ENCODE results near the gene TRPC4AP. TPM values are rescaled to one million over a fixed set of nuclear protein-coding genes. Genes with fewer than 3 reads are reported as not detected.

Gene TRPC4AP
- total RNA-seq, 4 donors from 2014 or later = 58.4 to 67.4 (median 63.5) TPM

DNA sequence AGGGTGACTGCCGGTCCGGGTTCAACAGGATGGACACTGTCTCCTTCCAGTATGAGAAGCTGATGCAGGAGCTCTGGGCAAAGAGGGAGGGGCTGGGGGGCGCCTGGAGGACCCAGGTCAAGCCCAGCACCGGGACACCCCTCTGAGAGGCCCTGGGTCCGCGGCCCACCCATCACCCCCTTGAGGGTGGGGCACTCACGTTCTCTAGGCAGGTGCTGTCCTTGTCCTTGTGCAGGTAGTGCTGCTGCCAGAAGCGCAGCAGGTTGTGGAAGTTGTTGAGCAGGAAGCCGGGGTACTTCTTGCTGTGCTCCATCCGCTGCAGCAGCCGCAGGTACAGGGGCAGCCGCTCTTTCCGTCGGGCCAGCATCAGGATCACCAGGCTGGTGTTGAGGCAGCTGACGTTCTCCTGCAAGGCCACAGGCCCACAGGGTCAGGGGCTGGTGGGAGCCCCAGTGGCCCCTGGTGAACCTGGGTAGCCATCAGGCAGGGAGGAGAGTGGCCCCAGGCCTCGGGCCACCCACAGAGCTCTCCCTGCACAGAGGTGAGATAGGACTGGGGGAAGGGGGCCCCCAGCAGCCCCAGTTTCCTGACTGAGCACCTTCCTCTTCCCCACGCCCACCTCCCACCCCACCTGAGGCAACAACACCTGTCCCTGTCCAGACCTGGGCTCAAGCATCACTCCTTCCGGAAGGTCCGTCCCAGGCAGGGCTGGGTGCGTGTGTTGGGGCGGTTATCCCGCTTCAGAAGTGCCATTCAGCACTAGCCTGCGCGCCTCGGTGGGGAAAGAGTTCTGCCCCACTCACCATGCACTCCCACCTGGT, 89.2 kb downstream of the TRPC4AP start:
- TF ChIP-seq CTCF (IDR thresholded peaks at IDR 0.05 in 4 of 5, conservative IDR thresholded peaks at IDR 0.05 in 1 of 5) = no peak
- TF ChIP-seq POLR2A (IDR thresholded peaks at IDR 0.05) = no peak
- peaks cover 9 to 12% of the 10 kb centered on the region in 2 donors for H3K4me1 ChIP-seq
- H3K9me3 ChIP-seq = no peaks in the 10 kb centered on the region
- in situ Hi-C loops (cut with MboI; ENCODE audit: low sequenced_read_pairs in 4 of 4) = no loop called here
- DNase-seq (peak in 1 of 2 donors; percentile 12), ATAC-seq (no peak)
- H3K4me3 ChIP-seq = no peak overlapping the region
- peaks cover 0 to 73% of the 10 kb centered on the region in 2 donors for H3K36me3 ChIP-seq
- H3K27ac ChIP-seq = peak overlapping the region; percentile 34 to 91 (median 68)
- intact Hi-C loops (cut with DNase I; ENCODE audit: low total_unique reads) = no loop called here
- H3K27me3 ChIP-seq = no peaks in the 10 kb centered on the region

GRCh38 chr20:35002426-35003210, 90.0 kb downstream of the TRPC4AP start:
- no peak for ATAC-seq
- Histone ChIP-seq H3K9me3 (no peaks in the 10 kb centered on the region), H3K36me3 (peaks cover 0 to 69% of the 10 kb centered on the region in 2 donors), H3K4me1 (peaks cover 13% of the 10 kb centered on the region in 2 donors), H3K27ac (peak overlapping the region; percentile 34 to 91 (median 68)), H3K27me3 (no peaks in the 10 kb centered on the region), H3K4me3 (no peak overlapping the region)
- intact Hi-C loops (cut with DNase I; ENCODE audit: low total_unique reads) (no loop called here), in situ Hi-C loops (cut with MboI; ENCODE audit: low sequenced_read_pairs in 4 of 4) (no loop called here)
- DNase-seq = peak in 1 of 2 donors; percentile 10
- TF ChIP-seq CTCF (IDR thresholded peaks at IDR 0.05 in 4 of 5, conservative IDR thresholded peaks at IDR 0.05 in 1 of 5) = no peak
- TF ChIP-seq POLR2A (IDR thresholded peaks at IDR 0.05) = no peak

DNA sequence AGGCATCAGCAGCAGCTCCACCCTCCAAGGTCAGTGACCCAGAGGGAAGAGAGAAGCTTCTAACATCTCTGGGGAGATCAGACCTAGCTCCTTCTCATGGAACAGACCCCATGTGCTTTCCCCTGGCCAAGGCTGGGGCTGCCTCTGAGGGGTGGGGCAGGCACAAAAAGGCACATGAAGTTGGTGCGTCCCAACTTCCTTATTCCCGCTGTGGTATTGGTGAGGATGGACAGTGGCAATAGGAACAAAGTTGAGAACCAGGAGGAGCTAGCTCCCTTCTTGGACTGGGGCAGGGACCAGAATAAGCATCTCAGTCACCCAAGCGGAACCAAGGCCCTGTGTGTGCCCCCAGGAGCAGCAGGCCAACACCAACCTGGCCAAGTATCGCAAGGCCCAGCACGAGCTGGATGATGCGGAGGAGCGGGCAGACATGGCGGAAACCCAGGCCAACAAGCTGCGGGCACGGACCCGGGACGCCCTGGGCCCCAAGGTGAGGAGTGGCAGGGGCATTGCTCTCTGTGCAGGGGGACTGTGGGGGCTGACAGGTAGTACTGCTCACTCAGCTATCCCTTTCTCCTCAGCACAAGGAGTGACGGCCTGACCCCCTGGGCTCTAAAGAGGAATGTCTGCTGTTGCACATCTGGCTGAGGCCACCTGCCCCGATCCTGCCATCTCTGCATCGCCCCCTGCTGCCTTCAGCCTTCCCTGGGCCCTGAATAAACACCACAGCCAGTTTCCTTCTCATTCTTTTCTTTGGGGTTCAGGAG, 90.8 kb downstream of the TRPC4AP start:
- in situ Hi-C loops (cut with MboI; ENCODE audit: low sequenced_read_pairs in 4 of 4) = no loop called here
- TF ChIP-seq CTCF (IDR thresholded peaks at IDR 0.05 in 4 of 5, conservative IDR thresholded peaks at IDR 0.05 in 1 of 5) (no peak), POLR2A (IDR thresholded peaks at IDR 0.05) (no peak)
- Histone ChIP-seq H3K4me1 (peaks cover 13 to 15% of the 10 kb centered on the region in 2 donors), H3K27me3 (no peaks in the 10 kb centered on the region), H3K4me3 (no peak overlapping the region), H3K36me3 (peaks cover 0 to 67% of the 10 kb centered on the region in 2 donors), H3K27ac (peak overlapping the region; percentile 34 to 91 (median 68)), H3K9me3 (no peaks in the 10 kb centered on the region)
- DNase-seq = peak in 1 of 2 donors; percentile 12
- no peak for ATAC-seq
- intact Hi-C loops (cut with DNase I; ENCODE audit: low total_unique reads) = no loop called here

DNA sequence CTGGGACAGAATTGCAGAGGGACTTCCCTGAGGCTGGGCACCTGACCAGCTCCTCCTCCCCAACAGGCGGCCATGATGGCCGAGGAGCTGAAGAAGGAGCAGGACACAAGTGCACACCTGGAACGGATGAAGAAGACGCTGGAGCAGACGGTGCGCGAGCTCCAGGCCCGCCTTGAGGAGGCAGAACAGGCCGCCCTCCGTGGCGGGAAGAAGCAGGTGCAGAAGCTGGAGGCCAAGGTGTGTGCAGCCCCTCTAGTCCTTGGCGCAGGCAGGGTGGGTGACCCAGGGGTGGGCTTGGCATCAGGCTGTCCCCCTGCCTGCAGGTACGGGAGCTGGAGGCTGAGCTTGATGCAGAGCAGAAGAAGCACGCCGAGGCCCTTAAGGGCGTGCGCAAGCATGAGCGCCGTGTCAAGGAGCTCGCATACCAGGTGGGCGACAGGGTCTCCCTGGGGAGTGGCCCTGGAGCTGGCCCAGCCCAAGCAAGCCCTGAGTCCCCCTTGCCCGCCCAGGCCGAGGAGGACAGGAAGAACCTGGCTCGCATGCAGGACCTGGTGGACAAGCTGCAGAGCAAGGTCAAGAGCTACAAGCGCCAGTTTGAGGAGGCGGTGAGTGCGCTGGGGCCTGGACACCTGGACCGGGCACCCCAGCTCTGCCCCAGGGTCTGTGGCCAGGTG, 91.5 kb downstream of the TRPC4AP start:
- intact Hi-C loops (cut with DNase I; ENCODE audit: low total_unique reads) (no loop called here), in situ Hi-C loops (cut with MboI; ENCODE audit: low sequenced_read_pairs in 4 of 4) (no loop called here)
- Histone ChIP-seq H3K9me3 (no peaks in the 10 kb centered on the region), H3K27ac (peak overlapping the region in 3 of 4 donors; percentile 72 to 91 (median 88)), H3K27me3 (no peaks in the 10 kb centered on the region), H3K4me3 (no peak overlapping the region), H3K4me1 (peaks cover 13 to 15% of the 10 kb centered on the region in 2 donors), H3K36me3 (peaks cover 0 to 68% of the 10 kb centered on the region in 2 donors)
- ATAC-seq = no peak
- DNase-seq = no peak
- TF ChIP-seq CTCF (IDR thresholded peaks at IDR 0.05 in 4 of 5, conservative IDR thresholded peaks at IDR 0.05 in 1 of 5) = no peak

Data from gastrocnemius medialis (tissue), 4 donors.